Vagina (tissue), 2 donors: ENCODE data around the gene CMPK1.
"Not testable (repeated sequence)": the region's sequence is repeated elsewhere in the genome, so short reads cannot be mapped to it uniquely, and the experiment has no call there.

ENCODE experiments used
- POLR2A ChIP-seq, 2 donors: fragments of 450-650 bp; IDR thresholded peaks; one replicate each; pipeline ENCODE4 v1.6.1; 2017; ENCODE audit warnings: antibody characterized with exemption in 2 of 2, mild to moderate bottlenecking in 2 of 2, moderate library complexity in 2 of 2
- TF ChIP-seq, protein P1 (sequence below), 3 experiments: fragments of 450-650 bp in 2 of 3; fragments of 200-600 bp in 1 of 3; sonication (generic) in 1 of 3; IDR thresholded peaks; one replicate each; pipeline ENCODE4 v1.5.1; 2017 to 2019; ENCODE audit warnings: antibody characterized with exemption in 3 of 3, mild to moderate bottlenecking in 2 of 3, moderate library complexity in 2 of 3

DNA sequence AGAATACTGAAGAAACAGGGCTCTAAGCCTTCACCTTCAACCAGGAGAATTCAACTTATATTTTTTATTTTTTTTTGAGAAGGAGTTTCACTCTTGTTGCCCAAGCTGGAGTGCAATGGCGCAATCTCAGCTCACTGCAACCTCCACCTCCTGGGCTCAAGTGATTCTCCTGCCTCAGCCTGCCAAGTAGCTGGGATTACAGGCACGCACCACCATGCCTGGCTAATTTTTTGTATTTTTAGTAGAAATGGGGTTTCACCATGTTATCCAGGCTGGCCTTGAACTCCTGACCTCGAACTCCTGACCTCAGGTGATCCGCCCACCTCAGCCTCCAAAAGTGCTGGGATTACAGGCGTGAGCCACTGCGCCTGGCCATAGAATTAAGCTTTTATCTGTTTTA is 38.7 kb upstream of the CMPK1 start:
- TF ChIP-seq, protein P1, sequence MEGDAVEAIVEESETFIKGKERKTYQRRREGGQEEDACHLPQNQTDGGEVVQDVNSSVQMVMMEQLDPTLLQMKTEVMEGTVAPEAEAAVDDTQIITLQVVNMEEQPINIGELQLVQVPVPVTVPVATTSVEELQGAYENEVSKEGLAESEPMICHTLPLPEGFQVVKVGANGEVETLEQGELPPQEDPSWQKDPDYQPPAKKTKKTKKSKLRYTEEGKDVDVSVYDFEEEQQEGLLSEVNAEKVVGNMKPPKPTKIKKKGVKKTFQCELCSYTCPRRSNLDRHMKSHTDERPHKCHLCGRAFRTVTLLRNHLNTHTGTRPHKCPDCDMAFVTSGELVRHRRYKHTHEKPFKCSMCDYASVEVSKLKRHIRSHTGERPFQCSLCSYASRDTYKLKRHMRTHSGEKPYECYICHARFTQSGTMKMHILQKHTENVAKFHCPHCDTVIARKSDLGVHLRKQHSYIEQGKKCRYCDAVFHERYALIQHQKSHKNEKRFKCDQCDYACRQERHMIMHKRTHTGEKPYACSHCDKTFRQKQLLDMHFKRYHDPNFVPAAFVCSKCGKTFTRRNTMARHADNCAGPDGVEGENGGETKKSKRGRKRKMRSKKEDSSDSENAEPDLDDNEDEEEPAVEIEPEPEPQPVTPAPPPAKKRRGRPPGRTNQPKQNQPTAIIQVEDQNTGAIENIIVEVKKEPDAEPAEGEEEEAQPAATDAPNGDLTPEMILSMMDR (IDR thresholded peaks at IDR 0.05) = not testable (repeated sequence)
- TF ChIP-seq POLR2A (IDR thresholded peaks at IDR 0.05) = not testable (repeated sequence)
